ENCODE measurements around the gene AFM. TPM values are rescaled to one million over a fixed set of nuclear protein-coding genes. Genes with fewer than 3 reads are reported as not detected.
"Not testable (repeated sequence)": the region's sequence is repeated elsewhere in the genome, so short reads cannot be mapped to it uniquely, and the experiment has no call there.

The AFM gene
- total RNA-seq, 1 experiment from 2014 or later: not detected

GRCh38 chr4:73505567-73505966 is 24.0 kb downstream of the AFM start:
- DNase-seq (ENCODE audit: low read depth): no peak

- no peak for DNase-seq (ENCODE audit: low read depth)
Observed at GRCh38 chr4:73507541-73507940, 26.0 kb downstream of the AFM start.

GRCh38 chr4:73508651-73509050 is 27.1 kb downstream of the AFM start:
- no peak for DNase-seq (ENCODE audit: low read depth)

GRCh38 chr4:73518340-73518739 is 36.8 kb downstream of the AFM start:
- DNase-seq (ENCODE audit: low read depth): no peak

- peak; percentile 74 for DNase-seq (ENCODE audit: low read depth)
Observed at GRCh38 chr4:73520821-73521220, 39.3 kb downstream of the AFM start.

GRCh38 chr4:73523126-73523525 is 41.6 kb downstream of the AFM start:
- no peak for DNase-seq (ENCODE audit: low read depth)

- no peak for DNase-seq (ENCODE audit: low read depth)
Observed at GRCh38 chr4:73525611-73526010, 44.1 kb downstream of the AFM start.

- no peak for DNase-seq (ENCODE audit: low read depth)
Observed at GRCh38 chr4:73527196-73527595, 45.7 kb downstream of the AFM start.

GRCh38 chr4:73528171-73528570 is 46.6 kb downstream of the AFM start:
- DNase-seq (ENCODE audit: low read depth): no peak

GRCh38 chr4:73533515-73534422 is 52.2 kb downstream of the AFM start:
- DNase-seq (ENCODE audit: low read depth): no peak

GRCh38 chr4:73538162-73538561 is 56.6 kb downstream of the AFM start:
- no peak for DNase-seq (ENCODE audit: low read depth)

- no peak for DNase-seq (ENCODE audit: low read depth)
Observed at GRCh38 chr4:73539386-73539785, 57.8 kb downstream of the AFM start.

- no peak for DNase-seq (ENCODE audit: low read depth)
Observed at GRCh38 chr4:73540826-73541225, 59.3 kb downstream of the AFM start.

- DNase-seq (ENCODE audit: low read depth): no peak
Observed at GRCh38 chr4:73541251-73541650, 59.7 kb downstream of the AFM start.

GRCh38 chr4:73544620-73545019 is 63.1 kb downstream of the AFM start:
- DNase-seq (ENCODE audit: low read depth): no peak

- not testable (repeated sequence) for DNase-seq (ENCODE audit: low read depth)
Observed at GRCh38 chr4:73550865-73551264, 69.3 kb downstream of the AFM start.

Other genes with a start within 250 kb of the AFM start
- 19.0 and 22.0 TPM in 2 replicates for gene ANKRD17, start 222.9 kb upstream of the AFM start, total RNA-seq (2014; rRNA removed; shearing (Covaris generic))
- not detected in 2 replicates for gene ALB, start 77.5 kb upstream of the AFM start, total RNA-seq (2014; rRNA removed; shearing (Covaris generic))
- 0.91 TPM in 1 of 2 replicates, not detected in the other for gene AFP, start 45.5 kb upstream of the AFM start, total RNA-seq (2014; rRNA removed; shearing (Covaris generic))
- gene RASSF6, start 138.7 kb downstream of the AFM start, total RNA-seq (2014; rRNA removed; shearing (Covaris generic)): not detected in 2 replicates

Data from Daoy (cell line).